ES-I3 (cell line): ENCODE measurements around the gene KDR.

Experiments used
- H3K36me3 ChIP-seq: 2 replicates; pipeline ENCODE4 v1.6.1; 2013; ENCODE audit warnings: mild to moderate bottlenecking, low read length, control low read depth, moderate library complexity; ENCODE audit not compliant: insufficient read depth
- H3K4me1 ChIP-seq: 2 replicates; pipeline ENCODE4 v1.6.1; 2013; ENCODE audit warnings: mild to moderate bottlenecking, control low read depth, low read length; ENCODE audit not compliant: insufficient read depth
- H3K9ac ChIP-seq: 2 replicates; pipeline ENCODE4 v1.6.1; 2013; ENCODE audit warnings: low read depth, mild to moderate bottlenecking, low read length, moderate library complexity
- H3K9me3 ChIP-seq: 2 replicates; pipeline ENCODE4 v1.6.1; 2013; ENCODE audit warnings: mild to moderate bottlenecking, low read length, moderate library complexity; ENCODE audit not compliant: control insufficient read depth, insufficient read depth

The KDR gene

GRCh38 chr4:55136634-55137033, 11.2 kb upstream of the KDR start:
- Histone ChIP-seq H3K9me3 (no peaks in the 10 kb centered on the region), H3K36me3 (no peaks in the 10 kb centered on the region), H3K9ac (no peak overlapping the region)

GRCh38 chr4:55133951-55134350, 8.6 kb upstream of the KDR start:
- H3K9ac ChIP-seq, result no peak overlapping the region
- H3K36me3 ChIP-seq, result no peaks in the 10 kb centered on the region
- no peaks in the 10 kb centered on the region for H3K9me3 ChIP-seq
- peaks cover 19% of the 10 kb centered on the region; the same call in 1 of the 2 replicates for H3K4me1 ChIP-seq

More at GRCh38 chr4:55136634-55137033, 11.2 kb upstream of the KDR start:
- H3K4me1 ChIP-seq, result peaks cover 13% of the 10 kb centered on the region; the same call in 1 of the 2 replicates

DNA sequence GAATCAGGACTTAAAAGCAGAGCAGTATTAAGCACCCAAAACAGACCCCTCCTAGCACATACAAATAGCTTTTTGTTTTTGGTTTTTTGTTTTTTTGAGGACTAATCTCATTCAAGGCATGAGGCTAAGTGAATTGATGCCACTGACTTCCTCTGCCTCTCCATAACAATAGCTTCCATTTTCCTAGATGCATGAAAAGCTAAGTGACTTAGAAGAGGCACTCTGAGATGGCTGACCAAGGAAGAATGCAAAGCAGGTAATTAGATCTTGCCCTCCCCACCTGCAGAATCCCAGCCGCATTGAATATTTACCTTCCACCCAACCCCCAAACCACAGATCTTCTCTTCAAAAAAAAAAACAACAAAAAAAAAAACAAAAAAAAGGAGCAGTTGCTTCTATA, 7.4 kb upstream of the KDR start:
- H3K4me1 ChIP-seq, result peaks cover 19% of the 10 kb centered on the region; the same call in 1 of the 2 replicates
- no peaks in the 10 kb centered on the region for H3K9me3 ChIP-seq
- H3K9ac ChIP-seq, result peak overlapping the region; percentile 2; the same call in 1 of the 2 replicates
- H3K36me3 ChIP-seq, result no peaks in the 10 kb centered on the region

GRCh38 chr4:55127521-55127920, 2.1 kb upstream of the KDR start:
- no peaks in the 10 kb centered on the region for H3K36me3 ChIP-seq
- H3K9me3 ChIP-seq, result no peaks in the 10 kb centered on the region
- H3K4me1 ChIP-seq, result peaks cover 10% of the 10 kb centered on the region; the same call in 1 of the 2 replicates
- H3K9ac ChIP-seq, result no peak overlapping the region

GRCh38 chr4:55127053-55127452, 1.7 kb upstream of the KDR start:
- no peak overlapping the region for H3K9ac ChIP-seq
- H3K36me3 ChIP-seq, result no peaks in the 10 kb centered on the region
- peaks cover 10% of the 10 kb centered on the region; the same call in 1 of the 2 replicates for H3K4me1 ChIP-seq
- H3K9me3 ChIP-seq, result no peaks in the 10 kb centered on the region

- Histone ChIP-seq H3K36me3 (0 out of 2 replicates have a peak, but pooled peaks cover 2% of the 10 kb centered on the region), H3K9ac (peak overlapping the region; percentile 81), H3K9me3 (no peaks in the 10 kb centered on the region)
These were observed 557 bp upstream of the KDR start for GRCh38 chr4:55125763-55126541.

GRCh38 chr4:55124322-55125076, 896 bp downstream of the KDR start:
- Histone ChIP-seq H3K9ac (peak overlapping the region; percentile 81), H3K9me3 (no peaks in the 10 kb centered on the region), H3K36me3 (0 out of 2 replicates have a peak, but pooled peaks cover 2% of the 10 kb centered on the region), H3K4me1 (no peaks in the 10 kb centered on the region; the same call in 1 of the 2 replicates)

More at GRCh38 chr4:55125763-55126541, 557 bp upstream of the KDR start:
- H3K4me1 ChIP-seq, result no peaks in the 10 kb centered on the region; the same call in 1 of the 2 replicates

DNA sequence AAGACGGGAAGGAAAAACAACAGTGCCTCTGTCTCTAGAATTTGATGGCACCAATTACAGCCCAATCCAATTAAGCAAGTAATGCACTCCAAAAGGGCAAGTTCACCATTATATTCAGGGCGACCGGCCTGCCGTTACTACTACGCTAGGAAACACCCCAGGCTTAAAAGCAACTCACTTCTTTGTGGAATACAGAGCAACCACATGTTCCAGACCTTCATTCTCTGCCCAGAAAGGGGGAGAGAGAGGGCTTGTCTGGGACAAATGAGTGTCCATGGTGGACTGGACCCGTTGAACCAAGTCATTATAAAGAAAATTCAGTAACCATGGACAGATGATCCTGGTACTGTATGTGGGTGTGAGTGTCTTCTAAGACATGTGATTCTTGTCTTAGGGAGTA, 1.6 kb downstream of the KDR start:
- Histone ChIP-seq H3K36me3 (0 out of 2 replicates have a peak, but pooled peaks cover 2% of the 10 kb centered on the region), H3K9me3 (no peaks in the 10 kb centered on the region), H3K9ac (peak overlapping the region; percentile 81), H3K4me1 (no peaks in the 10 kb centered on the region; the same call in 1 of the 2 replicates)

- peaks cover 7% of the 10 kb centered on the region for H3K36me3 ChIP-seq
- no peaks in the 10 kb centered on the region; the same call in 1 of the 2 replicates for H3K4me1 ChIP-seq
- H3K9me3 ChIP-seq, result no peaks in the 10 kb centered on the region
- H3K9ac ChIP-seq, result peak overlapping the region; percentile 5; the same call in 1 of the 2 replicates
These were observed 3.2 kb downstream of the KDR start for GRCh38 chr4:55122235-55122634.

GRCh38 chr4:55121246-55121645, 4.1 kb downstream of the KDR start:
- Histone ChIP-seq H3K4me1 (no peaks in the 10 kb centered on the region; the same call in 1 of the 2 replicates), H3K36me3 (peaks cover 13% of the 10 kb centered on the region)

GRCh38 chr4:55118397-55118796, 7.0 kb downstream of the KDR start:
- peaks cover 29% of the 10 kb centered on the region for H3K36me3 ChIP-seq
- no peaks in the 10 kb centered on the region for H3K9me3 ChIP-seq
- no peaks in the 10 kb centered on the region; the same call in 1 of the 2 replicates for H3K4me1 ChIP-seq
- no peak overlapping the region for H3K9ac ChIP-seq

More at GRCh38 chr4:55121246-55121645, 4.1 kb downstream of the KDR start:
- Histone ChIP-seq H3K9me3 (no peaks in the 10 kb centered on the region), H3K9ac (no peak overlapping the region)

GRCh38 chr4:55117511-55117910, 7.9 kb downstream of the KDR start:
- Histone ChIP-seq H3K4me1 (no peaks in the 10 kb centered on the region; the same call in 1 of the 2 replicates), H3K9ac (no peak overlapping the region), H3K36me3 (peaks cover 37% of the 10 kb centered on the region), H3K9me3 (no peaks in the 10 kb centered on the region)

- H3K9me3 ChIP-seq, result no peaks in the 10 kb centered on the region
- H3K36me3 ChIP-seq, result peaks cover 39% of the 10 kb centered on the region
- H3K4me1 ChIP-seq, result no peaks in the 10 kb centered on the region; the same call in 1 of the 2 replicates
- no peak overlapping the region for H3K9ac ChIP-seq
These were observed 8.9 kb downstream of the KDR start for GRCh38 chr4:55116450-55116849.

DNA sequence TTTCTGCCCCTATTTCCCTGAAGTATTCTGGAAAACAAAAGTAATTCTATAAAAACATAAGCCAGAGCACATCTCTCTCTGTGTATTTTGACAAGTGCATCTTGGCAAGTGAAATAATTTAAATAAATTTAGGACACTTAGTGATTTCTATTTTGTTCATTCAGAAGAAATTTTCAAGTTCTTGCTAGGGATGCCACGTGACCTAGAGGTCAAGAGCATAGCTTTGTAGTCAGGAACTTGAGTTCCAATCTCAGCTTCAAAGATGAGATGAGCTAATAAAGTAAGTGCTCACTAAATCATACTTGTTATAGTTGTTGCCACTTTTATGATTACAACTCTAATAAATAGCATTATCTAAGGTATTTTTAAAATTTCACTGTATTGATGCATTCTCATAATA, 13.8 kb downstream of the KDR start:
- H3K9me3 ChIP-seq, result no peaks in the 10 kb centered on the region
- H3K9ac ChIP-seq, result no peak overlapping the region
- peaks cover 55% of the 10 kb centered on the region for H3K36me3 ChIP-seq
- H3K4me1 ChIP-seq, result no peaks in the 10 kb centered on the region
